ENCODE measurements around the gene FZD7. TPM values are rescaled to one million over a fixed set of nuclear protein-coding genes. Genes with fewer than 3 reads are reported as not detected.
A peak's percentile ranks its signal among the peaks of the same experiment; 100 is the strongest.

FZD7 gene
- total and polyA plus RNA-seq, 12 donors, result 2.3 to 51.1 (median 28.4) TPM

- Histone ChIP-seq H3K36me3 (no peaks in the 10 kb centered on the region), H3K9me3 (no peaks in the 10 kb centered on the region), H3K27ac (peak overlapping the region in 3 of 10 donors; percentile 41 to 53 (median 46)), H3K4me1 (peaks cover 0 to 24% (median 11%) of the 10 kb centered on the region in 9 donors), H3K27me3 (peaks cover 0 to 9% (median 0%) of the 10 kb centered on the region in 7 donors), H3K4me3 (no peak overlapping the region)
- ATAC-seq, result peak in 3 of 8 donors; percentile 24 to 28 (median 25)
- TF ChIP-seq CTCF (IDR thresholded peaks at IDR 0.05), result no peak
- no peak for DNase-seq
- WGBS, 2 donors, result 58 to 67% methylated on average over 8 of the region's 8 CpGs
- intact Hi-C loops (cut with DNase I), result no loop called here
These were observed 10.9 kb upstream of the FZD7 start for GRCh38 chr2:202022755-202023154.

- Histone ChIP-seq H3K4me1 (peaks cover 0 to 20% (median 8%) of the 10 kb centered on the region in 9 donors), H3K27ac (peak overlapping the region in 3 of 10 donors; percentile 41 to 53 (median 46)), H3K4me3 (no peak overlapping the region), H3K36me3 (no peaks in the 10 kb centered on the region), H3K27me3 (peaks cover 0 to 9% (median 0%) of the 10 kb centered on the region in 7 donors), H3K9me3 (no peaks in the 10 kb centered on the region)
- no peak for DNase-seq
- no peak for TF ChIP-seq CTCF (IDR thresholded peaks at IDR 0.05)
- 41 to 43% methylated on average over 10 of the region's 10 CpGs for WGBS, 2 donors
- ATAC-seq, result no peak
- intact Hi-C loops (cut with DNase I), result no loop called here
These were observed 10.3 kb upstream of the FZD7 start for GRCh38 chr2:202023198-202023903.

GRCh38 chr2:202023904-202024266 is 9.8 kb upstream of the FZD7 start:
- no peak for ATAC-seq
- 71 to 85% methylated on average over 8 of the region's 8 CpGs for WGBS, 2 donors
- Histone ChIP-seq H3K9me3 (no peaks in the 10 kb centered on the region), H3K27ac (no peak overlapping the region), H3K4me1 (peaks cover 0 to 18% (median 8%) of the 10 kb centered on the region in 9 donors), H3K27me3 (peaks cover 0 to 9% (median 0%) of the 10 kb centered on the region in 7 donors), H3K36me3 (no peaks in the 10 kb centered on the region), H3K4me3 (no peak overlapping the region)
- DNase-seq, result no peak
- TF ChIP-seq CTCF (IDR thresholded peaks at IDR 0.05), result no peak
- intact Hi-C loops (cut with DNase I), result no loop called here

- intact Hi-C loops (cut with DNase I), result no loop called here
- Histone ChIP-seq H3K4me3 (no peak overlapping the region), H3K4me1 (peaks cover 0 to 12% (median 5%) of the 10 kb centered on the region in 9 donors), H3K27ac (no peak overlapping the region), H3K9me3 (no peaks in the 10 kb centered on the region), H3K36me3 (no peaks in the 10 kb centered on the region), H3K27me3 (peaks cover 0 to 9% (median 0%) of the 10 kb centered on the region in 7 donors)
- DNase-seq (no peak), ATAC-seq (no peak)
- WGBS, 2 donors, result 79 to 85% methylated on average over 9 of the region's 9 CpGs
- TF ChIP-seq CTCF (IDR thresholded peaks at IDR 0.05), result no peak
These were observed 8.8 kb upstream of the FZD7 start for GRCh38 chr2:202024871-202025270.
